MM.1S (cell line): Measurements from ENCODE around the gene CD37.

Experiments
- DNase-seq: peaks from one replicate; pipeline ENCODE4 v3.0.0-alpha.2; 2015
- H2AFZ ChIP-seq: fragments of 300-600 bp; sonication (generic); 2 replicates; pipeline ENCODE4 v1.6.0; 2016; ENCODE audit warnings: antibody characterized with exemption, low read length
- H3F3A ChIP-seq: fragments of 300-600 bp; sonication (generic); 2 replicates; pipeline ENCODE4 v1.6.1; 2016; ENCODE audit warnings: mild to moderate bottlenecking, antibody characterized with exemption, low read length, moderate library complexity, mixed read lengths; ENCODE audit not compliant: insufficient read depth
- H3K27ac ChIP-seq: fragments of 300-600 bp; sonication (generic); 2 replicates; pipeline ENCODE4 v1.5.1; 2016; ENCODE audit warnings: mild to moderate bottlenecking, low read length
- H3K27me3 ChIP-seq: fragments of 300-600 bp; sonication (generic); replicated peaks from 2 replicates; pipeline ENCODE4 v1.6.0; 2016; ENCODE audit warnings: low read length; ENCODE audit not compliant: insufficient read depth
- H3K36me3 ChIP-seq: fragments of 300-600 bp; sonication (generic); replicated peaks from 2 replicates; pipeline ENCODE4 v1.6.1; 2016; ENCODE audit warnings: mild to moderate bottlenecking, low read length, mixed read lengths; ENCODE audit not compliant: insufficient read depth
- H3K4me1 ChIP-seq: fragments of 300-600 bp; sonication (generic); 2 replicates; pipeline ENCODE4 v1.6.1; 2016; ENCODE audit warnings: low read length, mixed read lengths
- H3K4me2 ChIP-seq: fragments of 300-600 bp; sonication (generic); 2 replicates; pipeline ENCODE4 v1.6.0; 2016; ENCODE audit warnings: low read depth, low read length
- H3K4me3 ChIP-seq: fragments of 300-600 bp; sonication (generic); 2 replicates; pipeline ENCODE4 v1.5.1; 2016; ENCODE audit warnings: low read length, mixed read lengths
- H3K79me2 ChIP-seq: fragments of 300-600 bp; sonication (generic); 2 replicates; pipeline ENCODE4 v1.6.1; 2016; ENCODE audit warnings: mixed run types, low read length, mixed read lengths
- H3K9ac ChIP-seq: fragments of 300-600 bp; sonication (generic); 2 replicates; pipeline ENCODE4 v1.6.1; 2016; ENCODE audit warnings: low read length, mixed read lengths
- H3K9me2 ChIP-seq: fragments of 300-600 bp; sonication (generic); replicated peaks from 2 replicates; pipeline ENCODE4 v1.6.1; 2016; ENCODE audit warnings: mild to moderate bottlenecking, low read length, mixed read lengths; ENCODE audit not compliant: insufficient read depth
- H3K9me3 ChIP-seq: fragments of 300-600 bp; sonication (generic); replicated peaks from 2 replicates; pipeline ENCODE4 v1.6.1; 2016; ENCODE audit warnings: mild to moderate bottlenecking, low read length, mixed read lengths; ENCODE audit not compliant: insufficient read depth
- H4K20me1 ChIP-seq: fragments of 300-600 bp; sonication (generic); 2 replicates; pipeline ENCODE4 v1.6.1; 2016; ENCODE audit warnings: mild to moderate bottlenecking, low read length, moderate library complexity, mixed read lengths; ENCODE audit not compliant: insufficient read depth
- EZH2 ChIP-seq: fragments of 300-600 bp; sonication (generic); optimal IDR thresholded peaks from 2 replicates; pipeline ENCODE3; 2017; ENCODE audit warnings: low read depth, mild to moderate bottlenecking, antibody characterized with exemption, low read length, mixed read lengths
- EZH2phosphoT487 ChIP-seq: fragments of 300-600 bp; sonication (generic); IDR thresholded peaks from 2 replicates; pipeline ENCODE4 v1.6.1; 2018; ENCODE audit warnings: antibody characterized with exemption, low read length
- TF ChIP-seq, protein P1 (sequence below): fragments of 300-600 bp; sonication (generic); IDR thresholded peaks from 2 replicates; pipeline ENCODE4 v1.5.1; 2016; ENCODE audit warnings: antibody characterized with exemption, low read length, mixed read lengths

Gene CD37

GRCh38 chr19:49356382-49356781, 21.2 kb downstream of the CD37 start:
- no peak overlapping the region for H3K27ac ChIP-seq
- DNase-seq = no peak
- H3K9me2 ChIP-seq = no peaks in the 10 kb centered on the region
- H3K4me1 ChIP-seq = no peaks in the 10 kb centered on the region
- peaks cover 97% of the 10 kb centered on the region for H3K27me3 ChIP-seq
- no peaks in the 10 kb centered on the region for H3K36me3 ChIP-seq
- no peaks in the 10 kb centered on the region for H3K79me2 ChIP-seq
- TF ChIP-seq EZH2 = no peak
- no peaks in the 10 kb centered on the region for H4K20me1 ChIP-seq
- H3F3A ChIP-seq = no peaks in the 10 kb centered on the region
- no peaks in the 10 kb centered on the region for H3K9me3 ChIP-seq
- no peak overlapping the region for H2AFZ ChIP-seq
- no peak overlapping the region for H3K4me2 ChIP-seq
- no peak overlapping the region for H3K4me3 ChIP-seq
- H3K9ac ChIP-seq = no peak overlapping the region

- Histone ChIP-seq H3K36me3 (no peaks in the 10 kb centered on the region), H2AFZ (no peak overlapping the region), H3K4me3 (no peak overlapping the region), H3F3A (no peaks in the 10 kb centered on the region), H3K27ac (no peak overlapping the region), H3K4me1 (no peaks in the 10 kb centered on the region), H3K79me2 (no peaks in the 10 kb centered on the region), H3K4me2 (no peak overlapping the region), H3K9me3 (no peaks in the 10 kb centered on the region), H3K9ac (no peak overlapping the region), H3K9me2 (no peaks in the 10 kb centered on the region), H4K20me1 (no peaks in the 10 kb centered on the region), H3K27me3 (peaks cover 97% of the 10 kb centered on the region)
- TF ChIP-seq EZH2 = no peak
- TF ChIP-seq EZH2phosphoT487 = no peak
- TF ChIP-seq, protein P1, sequence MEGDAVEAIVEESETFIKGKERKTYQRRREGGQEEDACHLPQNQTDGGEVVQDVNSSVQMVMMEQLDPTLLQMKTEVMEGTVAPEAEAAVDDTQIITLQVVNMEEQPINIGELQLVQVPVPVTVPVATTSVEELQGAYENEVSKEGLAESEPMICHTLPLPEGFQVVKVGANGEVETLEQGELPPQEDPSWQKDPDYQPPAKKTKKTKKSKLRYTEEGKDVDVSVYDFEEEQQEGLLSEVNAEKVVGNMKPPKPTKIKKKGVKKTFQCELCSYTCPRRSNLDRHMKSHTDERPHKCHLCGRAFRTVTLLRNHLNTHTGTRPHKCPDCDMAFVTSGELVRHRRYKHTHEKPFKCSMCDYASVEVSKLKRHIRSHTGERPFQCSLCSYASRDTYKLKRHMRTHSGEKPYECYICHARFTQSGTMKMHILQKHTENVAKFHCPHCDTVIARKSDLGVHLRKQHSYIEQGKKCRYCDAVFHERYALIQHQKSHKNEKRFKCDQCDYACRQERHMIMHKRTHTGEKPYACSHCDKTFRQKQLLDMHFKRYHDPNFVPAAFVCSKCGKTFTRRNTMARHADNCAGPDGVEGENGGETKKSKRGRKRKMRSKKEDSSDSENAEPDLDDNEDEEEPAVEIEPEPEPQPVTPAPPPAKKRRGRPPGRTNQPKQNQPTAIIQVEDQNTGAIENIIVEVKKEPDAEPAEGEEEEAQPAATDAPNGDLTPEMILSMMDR = no peak
- no peak for DNase-seq
Measured at GRCh38 chr19:49357186-49357585, 22.0 kb downstream of the CD37 start.

GRCh38 chr19:49359851-49360820, 24.9 kb downstream of the CD37 start:
- H2AFZ ChIP-seq = no peak overlapping the region
- H3K27ac ChIP-seq = no peak overlapping the region
- H3K36me3 ChIP-seq = no peaks in the 10 kb centered on the region
- no peaks in the 10 kb centered on the region for H4K20me1 ChIP-seq
- H3K79me2 ChIP-seq = no peaks in the 10 kb centered on the region
- no peak overlapping the region for H3K4me2 ChIP-seq
- peaks cover 89% of the 10 kb centered on the region for H3K27me3 ChIP-seq
- H3K9me3 ChIP-seq = no peaks in the 10 kb centered on the region
- no peak overlapping the region for H3K4me3 ChIP-seq
- DNase-seq = no peak
- H3K9ac ChIP-seq = no peak overlapping the region
- H3K4me1 ChIP-seq = 0 out of 2 replicates have a peak, but pooled peaks cover 4% of the 10 kb centered on the region
- TF ChIP-seq EZH2 (no peak), EZH2phosphoT487 (no peak)
- TF ChIP-seq, protein P1 = no peak
- H3F3A ChIP-seq = no peaks in the 10 kb centered on the region
- no peaks in the 10 kb centered on the region for H3K9me2 ChIP-seq
